H1 (cell line): ENCODE results near the gene DNAH8. TPM values are rescaled to one million over a fixed set of nuclear protein-coding genes. Genes with fewer than 3 reads are reported as not detected.

Experiments
- CTCF ChIA-PET: fragments of 300-600 bp; sonication (Branson Sonifier 250); formaldehyde crosslinking; loops from one replicate; lab custom pipeline; 2021; ENCODE audit not compliant: partially characterized antibody; lab: Charles Lee
- POLR2A ChIA-PET: fragments of 300-600 bp; sonication (Branson Sonifier 250); formaldehyde crosslinking; loops from one replicate; lab custom pipeline; 2021; ENCODE audit warnings: inconsistent platforms; ENCODE audit not compliant: partially characterized antibody; lab: Charles Lee
- DNase-seq, 2 experiments: peaks; one replicate each; pipeline versions ENCODE4 v3.0.0 to v3.0.0-alpha.2; 2010 to 2022; ENCODE audit warnings: low spot score in 2 of 2, low read depth in 1 of 2, mixed read lengths in 1 of 2
- FAIRE-seq: peaks from 2 replicates; lab custom pipeline; 2011; peaks lifted over from hg19 to GRCh38; lab: Jason Lieb, UNC
- H2AFZ ChIP-seq: 2 replicates; pipeline ENCODE4 v1.8.1; 2012; ENCODE audit warnings: low read length, inconsistent platforms
- H2AK5ac ChIP-seq: 2 replicates; pipeline ENCODE4 v1.6.1; 2013; ENCODE audit warnings: low read depth, low read length
- H2BK120ac ChIP-seq: replicated peaks from 2 replicates; pipeline ENCODE3; 2013; ENCODE audit warnings: low read depth, low read length, inconsistent platforms
- H2BK12ac ChIP-seq: 2 replicates; pipeline ENCODE4 v1.6.1; 2013; ENCODE audit warnings: low read depth, low read length
- H2BK15ac ChIP-seq: 2 replicates; pipeline ENCODE4 v1.6.1; 2013; ENCODE audit warnings: low read length
- H2BK20ac ChIP-seq: 2 replicates; pipeline ENCODE4 v1.6.1; 2013; ENCODE audit warnings: low read length
- H2BK5ac ChIP-seq: 2 replicates; pipeline ENCODE4 v1.6.1; 2013; ENCODE audit warnings: low read depth, low read length
- H3K14ac ChIP-seq: 2 replicates; pipeline ENCODE4 v1.6.1; 2013; ENCODE audit warnings: inconsistent platforms; ENCODE audit not compliant: insufficient read length
- H3K18ac ChIP-seq: 2 replicates; pipeline ENCODE4 v1.6.1; 2013; ENCODE audit warnings: low read length; ENCODE audit errors: extremely low read depth
- H3K23ac ChIP-seq: 2 replicates; pipeline ENCODE4 v1.6.1; 2013; ENCODE audit warnings: inconsistent platforms; ENCODE audit not compliant: insufficient read length
- H3K23me2 ChIP-seq: 2 replicates; pipeline ENCODE4 v1.6.1; 2013; ENCODE audit warnings: low read depth, low read length
- H3K27ac ChIP-seq: 2 replicates; pipeline ENCODE4 v1.6.1; 2011; ENCODE audit warnings: low read depth, low read length, inconsistent platforms
- H3K27me3 ChIP-seq, 4 experiments: replicated peaks in 1 of 4; 1 replicate in 1 of 4; 2 replicates in 3 of 4; pipeline versions ENCODE4 v1.6.1 to v1.8.1; 2011 to 2013; ENCODE audit warnings: low read length in 3 of 4, mild to moderate bottlenecking in 3 of 4, inconsistent platforms in 2 of 4, mixed read lengths in 2 of 4, moderate library complexity in 1 of 4; ENCODE audit not compliant: control insufficient read depth in 3 of 4, insufficient read depth in 3 of 4; ENCODE audit errors: extremely low read depth in 1 of 4
- H3K36me3 ChIP-seq, 4 experiments: 2 replicates each; pipeline versions ENCODE4 v1.6.1 to v1.8.1; 2011 to 2013; ENCODE audit warnings: mild to moderate bottlenecking in 4 of 4, low read length in 3 of 4, moderate library complexity in 2 of 4, control low read depth in 1 of 4, inconsistent platforms in 1 of 4; ENCODE audit not compliant: insufficient read depth in 4 of 4, control insufficient read depth in 2 of 4
- H3K4ac ChIP-seq: replicated peaks from 2 replicates; pipeline ENCODE3; 2013; ENCODE audit warnings: low read length, low read depth, mixed read lengths, inconsistent platforms; ENCODE audit not compliant: insufficient read length
- H3K4me1 ChIP-seq, 4 experiments: replicated peaks in 1 of 4; 1 replicate in 1 of 4; 2 replicates in 3 of 4; pipeline versions ENCODE4 v1.6.1 to v1.8.1; 2011 to 2013; ENCODE audit warnings: low read length in 3 of 4, inconsistent platforms in 2 of 4, mixed read lengths in 1 of 4; ENCODE audit not compliant: insufficient read depth in 4 of 4, control insufficient read depth in 3 of 4
- H3K4me2 ChIP-seq, 2 experiments: 2 replicates each; pipeline versions ENCODE4 v1.6.1 to v1.8.1; 2011 to 2013; ENCODE audit warnings: low read depth in 2 of 2, low read length in 2 of 2, control low read depth in 1 of 2, inconsistent platforms in 1 of 2, mild to moderate bottlenecking in 1 of 2; ENCODE audit not compliant: insufficient read depth in 1 of 2
- H3K4me3 ChIP-seq, 4 experiments: fragments of 200-600, 300-600 bp in 1 of 4; sonication (generic), shearing (Covaris generic), sonication (Bioruptor Twin) in 1 of 4; 2 replicates each; pipeline versions ENCODE4 v1.5.1 to v1.8.1; 2011 to 2016; ENCODE audit warnings: low read length in 4 of 4, low read depth in 3 of 4, control low read depth in 2 of 4, inconsistent platforms in 2 of 4, mild to moderate bottlenecking in 2 of 4, mixed read lengths in 1 of 4, moderate library complexity in 1 of 4; ENCODE audit not compliant: insufficient read depth in 2 of 4; ENCODE audit errors: extremely low read depth in 1 of 4
- H3K56ac ChIP-seq: replicated peaks from 2 replicates; pipeline ENCODE3; 2013; ENCODE audit warnings: low read depth, mild to moderate bottlenecking, mixed read lengths, low read length, inconsistent platforms; ENCODE audit not compliant: insufficient read length
- H3K79me1 ChIP-seq: 2 replicates; pipeline ENCODE4 v1.6.1; 2013; ENCODE audit warnings: low read depth, low read length, control low read depth
- H3K79me2 ChIP-seq, 2 experiments: 2 replicates each; pipeline versions ENCODE4 v1.6.1 to v1.8.1; 2012 to 2013; ENCODE audit warnings: low read length in 2 of 2, mild to moderate bottlenecking in 2 of 2, inconsistent platforms in 1 of 2; ENCODE audit not compliant: insufficient read depth in 2 of 2, control insufficient read depth in 1 of 2
- H3K9ac ChIP-seq, 4 experiments: replicated peaks in 1 of 4; 1 replicate in 1 of 4; 2 replicates in 3 of 4; pipeline versions ENCODE4 v1.6.1 to v1.8.1; 2011 to 2013; ENCODE audit warnings: low read depth in 3 of 4, low read length in 3 of 4, control low read depth in 2 of 4, mild to moderate bottlenecking in 2 of 4, moderate library complexity in 2 of 4, inconsistent platforms in 1 of 4; ENCODE audit errors: extremely low read depth in 1 of 4
- H3K9me3 ChIP-seq, 2 experiments: 2 replicates each; pipeline versions ENCODE4 v1.6.1 to v1.8.1; 2012 to 2013; ENCODE audit warnings: mild to moderate bottlenecking in 2 of 2, moderate library complexity in 2 of 2, control low read depth in 1 of 2, inconsistent platforms in 1 of 2, low read depth in 1 of 2, low read length in 1 of 2, mixed read lengths in 1 of 2; ENCODE audit not compliant: insufficient read depth in 2 of 2
- H4K20me1 ChIP-seq, 2 experiments: replicated peaks in 1 of 2; 2 replicates each; pipeline versions ENCODE3 to v1.8.1; 2011 to 2013; ENCODE audit warnings: inconsistent platforms in 2 of 2, low read length in 2 of 2, mild to moderate bottlenecking in 1 of 2; ENCODE audit not compliant: insufficient read depth in 2 of 2, control insufficient read depth in 1 of 2
- H4K5ac ChIP-seq: 2 replicates; pipeline ENCODE4 v1.6.1; 2013; ENCODE audit warnings: low read length, low read depth, mixed read lengths, inconsistent platforms; ENCODE audit not compliant: insufficient read length
- H4K8ac ChIP-seq: 2 replicates; pipeline ENCODE4 v1.8.0; 2013; ENCODE audit warnings: mild to moderate bottlenecking, moderate library complexity, low read length, inconsistent platforms; ENCODE audit not compliant: insufficient read depth; ENCODE audit errors: extremely low read depth
- H4K91ac ChIP-seq: replicated peaks from 2 replicates; pipeline ENCODE3; 2013; ENCODE audit warnings: low read length, mixed read lengths, inconsistent platforms; ENCODE audit not compliant: insufficient read length
- NRF1 ChIP-seq: IDR thresholded peaks from 2 replicates; pipeline ENCODE4 v1.6.1; 2011; ENCODE audit warnings: mild to moderate bottlenecking, low read depth, low read length, improper control_type of control experiment
- RXRA ChIP-seq: IDR thresholded peaks from 2 replicates; pipeline ENCODE4 v1.6.1; 2011; ENCODE audit warnings: low read depth, mild to moderate bottlenecking, low read length, moderate library complexity; ENCODE audit not compliant: insufficient read depth
- SUZ12 ChIP-seq: fragments of 200-600 bp; sonication (generic); IDR thresholded peaks from 2 replicates; pipeline ENCODE4 v1.6.1; 2012; ENCODE audit warnings: mild to moderate bottlenecking, inconsistent platforms, low read length, moderate library complexity, mixed read lengths
- WGBS, 2 experiments: shearing (Covaris generic) in 1 of 2; methylation state at CpG; one replicate each; pipeline versions ENCODE4 v1.1.6 to v1.1.7; 2013 to 2015; ENCODE audit warnings: low lambda C conversion rate in 2 of 2, mixed read lengths in 2 of 2, inconsistent platforms in 1 of 2, low coverage in 1 of 2, missing lambda C conversion rate in 1 of 2; ENCODE audit not compliant: insufficient replicate concordance in 2 of 2, insufficient coverage in 1 of 2, insufficient read length in 1 of 2; ENCODE audit errors: extremely low coverage in 1 of 2, missing lambda C conversion rate in 1 of 2; 5-methylcytosine and 5-hydroxymethylcytosine counted together
- polyA plus RNA-seq, 7 experiments: library from polyadenylated mRNA; depleted of rRNA in 3 of 7; stranded (reverse) in 5 of 7; unstranded in 2 of 7; fragments of >200 nt in 5 of 7; fragments of 200-250 nt in 2 of 7; gene quantifications; 1 replicate in 5 of 7; 2 replicates in 1 of 7; 4 replicates in 1 of 7; pipeline versions ENCODE4 v1.2.1 to v1.2.3, GENCODE V29; 2011 to 2013; ENCODE audit warnings: missing spikeins in 2 of 7, mixed read lengths in 2 of 7
- total RNA-seq: library from RNA; stranded (reverse); fragmentation: NEBNext Ultra II Directional; extraction: Animal tissue kit (Norgen Biotek cat#: 25700); gene quantifications from 2 replicates; pipeline ENCODE4 v1.2.1, GENCODE V29; 2021

Gene DNAH8
- total and polyA plus RNA-seq, 2 of the 8 experiments (the other 6 are each of a cell fraction or from before 2014, with no cell fraction given): under 0.01 TPM; not detected in 1

DNA sequence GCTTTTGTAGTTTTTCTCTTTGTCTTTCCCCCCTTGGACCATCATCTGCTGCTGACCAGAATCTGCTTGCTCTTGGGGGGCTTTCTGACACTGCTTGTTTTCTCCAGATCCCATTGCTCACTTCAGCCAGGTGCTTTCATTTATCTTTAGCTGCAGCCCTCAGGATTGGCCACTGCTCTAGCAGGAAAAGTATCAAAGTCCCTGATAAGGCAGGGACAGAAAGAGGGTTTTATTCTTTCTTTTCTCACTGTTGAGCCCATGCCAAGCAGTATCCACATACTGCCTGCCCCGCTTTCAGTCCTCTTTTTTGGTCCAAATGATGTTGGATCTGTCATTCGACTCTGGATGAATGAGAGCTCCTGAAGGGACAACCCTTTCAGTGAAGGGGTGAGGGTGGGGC, 141.4 kb downstream of the DNAH8 start:
- H3K4me2 ChIP-seq: no peak overlapping the region
- H4K5ac ChIP-seq: no peak overlapping the region
- no peak overlapping the region for H2BK20ac ChIP-seq
- H3K79me1 ChIP-seq: no peaks in the 10 kb centered on the region
- no peaks in the 10 kb centered on the region; a peak in 1 of 7 replicates for H3K4me1 ChIP-seq
- H3K4me3 ChIP-seq: no peak overlapping the region
- ChIA-PET POLR2A (no interaction called here), CTCF (interaction anchor here (1.4 kb wide), 1 partner anchor 16 kb away, joined by 5 read pairs; no protein-coding TSS in a partner anchor)
- no peak for TF ChIP-seq SUZ12
- no peak for TF ChIP-seq NRF1
- no peak for TF ChIP-seq RXRA
- DNase-seq (no peak), FAIRE-seq (no peak)
- H3K27me3 ChIP-seq: no peaks in the 10 kb centered on the region
- H3K14ac ChIP-seq: no peak overlapping the region
- H3K36me3 ChIP-seq: no peaks in the 10 kb centered on the region
- H4K91ac ChIP-seq: no peak overlapping the region
- H3K9ac ChIP-seq: no peak overlapping the region
- no peak overlapping the region; the same call in 1 of the 2 replicates for H2AFZ ChIP-seq
- no peak overlapping the region for H3K4ac ChIP-seq
- no peak overlapping the region for H2AK5ac ChIP-seq
- no peak overlapping the region for H3K56ac ChIP-seq
- H3K79me2 ChIP-seq: no peaks in the 10 kb centered on the region
- H3K23me2 ChIP-seq: no peaks in the 10 kb centered on the region
- no peak overlapping the region for H4K8ac ChIP-seq
- H2BK12ac ChIP-seq: no peak overlapping the region
- no peak overlapping the region for H3K23ac ChIP-seq
- WGBS, 2 experiments: 88% methylated on average over 2 of the region's 2 CpGs; no CpG with 5 or more reads in 1 of the 2 experiments
- no peaks in the 10 kb centered on the region for H3K9me3 ChIP-seq
- no peaks in the 10 kb centered on the region for H4K20me1 ChIP-seq
- H2BK15ac ChIP-seq: no peak overlapping the region
- no peak overlapping the region for H3K27ac ChIP-seq
- H3K18ac ChIP-seq: no peak overlapping the region
- H2BK5ac ChIP-seq: no peak overlapping the region
- H2BK120ac ChIP-seq: no peak overlapping the region
